HG03378 (cell line): ENCODE results near the gene CFAP20.

Experiments used
- ATAC-seq: cut with Tn5 transposase; IDR thresholded peaks from one replicate; pipeline ENCODE4 v1.9.1; 2021; ENCODE audit warnings: mild to moderate bottlenecking, moderate library complexity; ENCODE audit not compliant: unreplicated experiment

CFAP20 gene

GRCh38 chr16:58129097-58129936, at the start of gene CFAP20:
TSS of gene CFAP20 (minus strand) at chr16:58129381. CDS start at chr16:58129115, 266 bp downstream.
- peak; percentile 84 for ATAC-seq

- ATAC-seq = no peak
Observed at GRCh38 chr16:58177353-58177710, 48.2 kb upstream of the CFAP20 start.

GRCh38 chr16:58176608-58177352, 47.6 kb upstream of the CFAP20 start:
- no peak for ATAC-seq

- no peak for ATAC-seq
Observed at GRCh38 chr16:58170223-58170622, 41.0 kb upstream of the CFAP20 start.

- ATAC-seq = no peak
Observed at GRCh38 chr16:58160855-58161254, 31.7 kb upstream of the CFAP20 start.

GRCh38 chr16:58158725-58159124, 29.5 kb upstream of the CFAP20 start:
- no peak for ATAC-seq

- ATAC-seq = no peak
Observed at GRCh38 chr16:58157951-58158540, 28.9 kb upstream of the CFAP20 start.

GRCh38 chr16:58157239-58157638, 28.1 kb upstream of the CFAP20 start:
- ATAC-seq = no peak

GRCh38 chr16:58155839-58156238, 26.7 kb upstream of the CFAP20 start:
- ATAC-seq = no peak

GRCh38 chr16:58154345-58154744, 25.2 kb upstream of the CFAP20 start:
- ATAC-seq = no peak

GRCh38 chr16:58152246-58152868, 23.2 kb upstream of the CFAP20 start:
- ATAC-seq = no peak

- no peak for ATAC-seq
Observed at GRCh38 chr16:58148526-58148925, 19.3 kb upstream of the CFAP20 start.

GRCh38 chr16:58148099-58148498, 18.9 kb upstream of the CFAP20 start:
- ATAC-seq = no peak

- ATAC-seq = no peak
Observed at GRCh38 chr16:58138852-58139251, 9.7 kb upstream of the CFAP20 start.

- ATAC-seq = no peak
Observed at GRCh38 chr16:58137581-58137980, 8.4 kb upstream of the CFAP20 start.

- ATAC-seq = no peak
Observed at GRCh38 chr16:58128711-58129096, 477 bp downstream of the CFAP20 start.

- no peak for ATAC-seq
Observed at GRCh38 chr16:58128181-58128631, 975 bp downstream of the CFAP20 start.

GRCh38 chr16:58127634-58128033, 1.5 kb downstream of the CFAP20 start:
- no peak for ATAC-seq

- no peak for ATAC-seq
Observed at GRCh38 chr16:58127033-58127556, 2.1 kb downstream of the CFAP20 start.

- ATAC-seq = no peak
Observed at GRCh38 chr16:58126451-58126961, 2.7 kb downstream of the CFAP20 start.
